ENCODE results near the gene SENP3. TPM values are rescaled to one million over a fixed set of nuclear protein-coding genes. Genes with fewer than 3 reads are reported as not detected.

The SENP3 gene
- total and polyA plus RNA-seq, 2 of the 4 experiments (the other 2 are of a cell fraction) = 82.4 to 120 TPM

- Histone ChIP-seq H2AK5ac (ENCODE audit: low read depth, low read length) (peak overlapping the region; percentile 99), H2BK15ac (ENCODE audit: low read depth, low read length) (no peak overlapping the region), H3K4me2 (ENCODE audit: low read depth, low read length) (peak overlapping the region; percentile 83), H4K8ac (ENCODE audit: low read depth in 2 of 2, low read length in 2 of 2) (peak overlapping the region; percentile 73 to 81; a peak in 3 of 4 replicates), H2BK120ac (ENCODE audit: low read depth, low read length) (peak overlapping the region; percentile 6; the same call in 1 of the 2 replicates), H2BK5ac (ENCODE audit: low read depth, low read length, poor library complexity, severe bottlenecking) (peak overlapping the region; percentile 78), H3K4me3 (ENCODE audit: insufficient read depth, low read depth, low read length) (peak overlapping the region; percentile 77), H4K5ac (ENCODE audit: low read depth, low read length) (peak overlapping the region; percentile 32; the same call in 1 of the 2 replicates), H3K18ac (ENCODE audit: low read depth, low read length) (peak overlapping the region; percentile 1; the same call in 1 of the 2 replicates), H3K36me3 (ENCODE audit: control insufficient read depth, insufficient read depth, low read length) (peaks cover 63% of the 10 kb centered on the region), H4K91ac (ENCODE audit: insufficient read depth, low read depth, low read length) (peak overlapping the region; percentile 94), H4K20me1 (ENCODE audit: insufficient read depth, low read length) (peaks cover 59% of the 10 kb centered on the region), H3K79me1 (ENCODE audit: low read depth in 1 of 2, low read length in 2 of 2) (peaks cover 10 to 62% of the 10 kb centered on the region in 2 experiments; a peak in 3 of 4 replicates), H2BK20ac (ENCODE audit: low read depth, low read length) (no peak overlapping the region), H3K27ac (ENCODE audit: insufficient read depth, low read length) (peak overlapping the region; percentile 97), H3K4me1 (ENCODE audit: control insufficient read depth, insufficient read depth, low read length) (peaks cover 8% of the 10 kb centered on the region), H3K23ac (ENCODE audit: low read depth, low read length) (peak overlapping the region; percentile 91; the same call in 1 of the 2 replicates), H3K9me3 (ENCODE audit: control insufficient read depth, insufficient read depth, low read length) (no peaks in the 10 kb centered on the region), H3K27me3 (ENCODE audit: control insufficient read depth, insufficient read depth, low read length) (no peaks in the 10 kb centered on the region), H3K56ac (ENCODE audit: extremely low read depth, insufficient read depth, low read length) (peak overlapping the region; percentile 81), H3K9me1 (ENCODE audit: insufficient read depth, low read length) (peaks cover 9% of the 10 kb centered on the region; the same call in 1 of the 2 replicates), H3K9ac (ENCODE audit: low read depth, low read length) (peak overlapping the region; percentile 95), H3K14ac (replicated peaks; ENCODE audit: low read depth, low read length) (peak overlapping the region; percentile 97), H3K4ac (ENCODE audit: low read depth, low read length) (peak overlapping the region; percentile 92), H2AK9ac (replicated peaks; ENCODE audit: low read depth, low read length, poor library complexity) (peak overlapping the region; percentile 99), H2AFZ (replicated peaks; ENCODE audit: low read length, poor library complexity) (peak overlapping the region; percentile 68)
- no TSS peak for BruUV-seq (replicated peaks)
- peak; percentile 90 for DNase-seq
- intact Hi-C loops (cut with micrococcal nuclease) = loop anchor here (5.0 kb wide), 1 partner anchor 269 kb away; no protein-coding TSS in a partner anchor
- ATAC-seq (ENCODE audit: low read depth) = peak; percentile 52
- WGBS, 2 experiments (ENCODE audit: extremely low coverage in 2 of 2, insufficient read length in 1 of 2) = 0% methylated on average over 13 of the region's 71 CpGs; no CpG with 5 or more reads in 1 of the 2 experiments
- dilution Hi-C loops (cut with HindIII; ENCODE audit: low sequenced_read_pairs, unreplicated experiment) = no loop called here
- in situ Hi-C loops (cut with MboI; ENCODE audit: low sequenced_read_pairs) = no loop called here
- POLR2A ChIA-PET (ENCODE audit: unreplicated experiment) = interaction anchor here (0.6 to 2.2 kb wide), 7 partner anchors 8 to 546 kb away, joined by 3 to 12 read pairs (median 4); partner anchors contain the start of genes MPDU1 and TMEM256
- CTCF ChIA-PET = interaction anchor here (0.7 to 1.2 kb wide), 3 partner anchors 13 to 61 kb away, joined by 3 to 4 read pairs (median 4); no protein-coding TSS in a partner anchor
- TF ChIP-seq NFE2L2 (IDR thresholded peaks at IDR 0.05; ENCODE audit: low read depth, low read length) = no peak
- no peak for TF ChIP-seq MAFK (IDR thresholded peaks at IDR 0.05; ENCODE audit: low read depth, low read length)
- TF ChIP-seq MXI1 (IDR thresholded peaks at IDR 0.05; ENCODE audit: borderline replicate concordance, low read depth, low read length) = peak; percentile 98
- no peak for TF ChIP-seq RAD21 (IDR thresholded peaks at IDR 0.05; ENCODE audit: low read length)
- no peak for TF ChIP-seq CHD1 (IDR thresholded peaks at IDR 0.05; ENCODE audit: low read depth, low read length)
- TF ChIP-seq FOS (IDR thresholded peaks at IDR 0.05; ENCODE audit: low read depth, low read length) = no peak
- peak; percentile 37; the same call in 1 of the 2 replicates for TF ChIP-seq POLR2A (IDR thresholded peaks at IDR 0.05; ENCODE audit: low read depth, low read length)
- peak; percentile 99 for TF ChIP-seq CEBPB (IDR thresholded peaks at IDR 0.05; ENCODE audit: low read depth, low read length)
- TF ChIP-seq MAZ (IDR thresholded peaks at IDR 0.05; ENCODE audit: borderline replicate concordance, low read depth, low read length) = peak; percentile 98
- no peak for TF ChIP-seq ELK1 (IDR thresholded peaks at IDR 0.05; ENCODE audit: borderline replicate concordance, low read depth, low read length)
Observed at GRCh38 chr17:7573324-7574080, 11.8 kb downstream of the SENP3 start.

Data from IMR-90 (cell line).